HG02938 (cell line): Measurements from ENCODE around the gene SH2D4B.

Source experiments
- ATAC-seq: cut with Tn5 transposase; IDR thresholded peaks from one replicate; pipeline ENCODE4 v1.9.1; 2021; ENCODE audit warnings: mild to moderate bottlenecking, moderate library complexity; ENCODE audit not compliant: unreplicated experiment

Gene SH2D4B

DNA sequence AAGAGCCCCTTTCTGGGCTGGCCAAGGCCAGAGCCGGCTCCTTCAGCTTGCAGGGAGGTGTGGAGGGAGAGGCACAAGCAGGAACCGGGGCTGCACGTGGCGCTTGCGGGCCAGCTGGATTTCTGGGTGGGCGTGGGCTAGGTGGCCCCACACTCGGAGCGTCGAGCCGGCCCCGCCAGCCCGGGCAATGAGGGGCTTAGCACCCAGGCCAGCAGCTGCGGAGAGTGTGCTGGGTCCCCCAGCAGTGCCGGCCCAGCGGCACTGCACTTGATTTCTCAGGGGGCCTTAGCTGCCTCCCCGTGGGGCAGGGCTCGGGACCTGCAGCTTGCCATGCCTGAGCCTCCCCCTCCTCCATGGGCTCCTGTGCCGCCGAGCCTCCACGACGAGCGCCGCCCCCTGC, 48.1 kb downstream of the SH2D4B start:
- ATAC-seq, result no peak

DNA sequence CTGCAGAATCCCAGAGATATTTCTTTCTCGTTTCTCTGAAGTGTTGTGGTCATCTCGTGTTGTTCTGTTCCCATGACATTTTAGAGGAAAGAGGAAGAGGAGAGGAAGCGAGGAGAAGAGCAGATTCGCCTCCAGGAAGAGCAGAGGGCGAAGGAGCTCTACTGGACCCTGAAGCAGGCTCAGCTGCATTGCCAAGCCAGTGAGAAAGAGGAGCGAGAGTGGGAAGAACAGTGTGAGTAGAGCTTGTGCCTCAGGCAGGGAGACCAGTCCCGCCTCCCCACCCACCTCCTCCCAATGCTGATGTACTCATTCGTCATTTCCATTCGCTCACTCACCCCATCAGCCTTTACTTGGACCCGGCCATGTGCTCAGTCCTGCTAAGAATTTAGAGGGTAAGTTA, 50.8 kb downstream of the SH2D4B start:
- ATAC-seq, result no peak

DNA sequence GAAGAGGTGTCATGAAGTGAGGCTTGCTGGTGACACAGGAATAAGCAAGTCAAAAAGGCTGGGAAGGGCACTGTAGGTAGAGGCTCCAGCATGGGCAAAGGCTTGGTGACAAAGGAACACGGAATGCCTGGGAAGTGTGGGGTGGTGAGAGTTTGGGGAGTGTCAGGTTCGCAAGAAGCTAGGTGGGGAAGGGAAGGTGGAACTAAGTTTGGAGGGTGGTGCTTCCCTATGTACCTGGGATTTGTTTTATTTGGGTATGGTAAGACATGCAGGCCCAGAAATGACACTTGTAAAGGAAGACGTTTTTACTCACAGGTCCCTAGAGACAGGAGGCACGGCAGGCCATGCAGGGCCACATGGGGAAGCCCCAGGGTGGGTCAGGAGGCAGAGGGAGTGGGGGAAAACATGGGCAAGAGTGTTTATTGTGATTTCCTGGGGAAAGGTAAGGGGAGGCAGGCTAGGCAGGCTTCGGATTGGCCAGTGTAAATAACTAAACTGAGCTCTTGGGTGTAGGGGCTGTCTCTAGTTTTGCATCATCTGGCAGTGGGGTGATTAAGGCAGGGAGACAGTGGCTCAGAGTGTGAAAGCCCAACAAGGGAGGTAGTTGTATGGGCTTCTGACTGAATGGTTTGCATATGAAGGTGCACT, 52.1 kb downstream of the SH2D4B start:
- ATAC-seq, result peak; percentile 95

DNA sequence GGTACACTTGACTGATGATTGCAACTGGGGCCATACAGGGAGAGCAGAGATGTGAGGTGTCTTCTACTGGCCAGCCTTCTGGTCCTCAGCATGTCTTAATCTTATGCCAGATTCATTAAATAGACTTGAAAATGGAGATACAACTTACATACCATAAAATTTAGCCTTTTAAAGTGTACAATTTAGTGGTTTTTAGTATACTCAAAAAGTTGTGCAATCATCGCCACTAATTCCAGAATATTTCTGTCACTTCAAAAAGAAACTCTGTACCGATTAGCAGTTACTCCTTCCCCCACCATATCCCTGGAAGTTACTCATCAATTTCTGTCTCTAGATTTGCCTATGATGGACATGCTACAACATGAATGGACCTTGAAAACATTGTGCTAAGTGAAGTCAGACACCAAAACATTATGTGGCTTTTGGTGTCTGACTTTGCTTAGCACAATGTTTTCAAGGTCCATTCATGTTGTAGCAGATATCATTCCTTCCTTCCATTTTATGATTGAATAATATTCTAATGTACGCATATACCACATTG, 53.0 kb downstream of the SH2D4B start:
- ATAC-seq, result peak; percentile 9

DNA sequence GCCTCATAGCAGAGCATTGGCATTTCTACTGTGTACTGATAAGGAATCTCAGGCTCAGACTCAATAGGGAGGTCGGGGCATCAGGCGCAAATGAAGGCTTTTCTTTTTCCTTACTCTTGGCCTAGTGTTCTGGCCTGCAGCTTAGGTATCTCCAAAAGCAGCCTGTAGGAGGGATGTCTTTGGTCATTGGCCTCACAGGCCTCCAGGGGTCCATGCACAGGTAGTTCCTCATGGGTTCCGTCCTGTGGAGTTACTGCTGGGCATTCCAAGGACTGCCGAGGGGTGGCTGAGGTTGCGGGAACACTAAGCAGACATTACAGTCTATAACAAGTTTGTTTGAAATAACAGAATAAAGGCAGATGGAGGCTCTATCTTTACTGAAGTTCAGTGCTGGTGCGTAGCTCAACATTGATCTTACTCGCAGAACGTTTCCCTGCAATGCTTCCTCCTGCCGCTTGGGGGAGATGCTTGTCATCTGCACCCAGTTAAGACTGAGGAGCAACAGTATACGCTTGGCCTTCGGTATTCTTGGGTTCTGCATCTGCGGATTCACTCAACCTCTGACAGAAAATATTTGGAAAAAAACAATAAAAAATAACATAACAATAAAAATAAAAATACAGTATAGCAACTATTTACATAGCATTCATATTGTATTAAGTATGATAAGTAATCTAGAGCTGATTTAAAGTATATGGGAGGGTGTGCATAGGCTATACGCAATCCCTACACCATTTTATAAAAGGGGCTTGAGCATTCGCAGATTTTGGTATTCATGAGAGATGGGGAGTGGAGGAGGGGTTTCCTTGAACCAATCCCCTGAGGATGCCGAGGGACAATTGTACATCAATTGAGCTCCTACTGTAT, 58.9 kb downstream of the SH2D4B start:
- no peak for ATAC-seq

DNA sequence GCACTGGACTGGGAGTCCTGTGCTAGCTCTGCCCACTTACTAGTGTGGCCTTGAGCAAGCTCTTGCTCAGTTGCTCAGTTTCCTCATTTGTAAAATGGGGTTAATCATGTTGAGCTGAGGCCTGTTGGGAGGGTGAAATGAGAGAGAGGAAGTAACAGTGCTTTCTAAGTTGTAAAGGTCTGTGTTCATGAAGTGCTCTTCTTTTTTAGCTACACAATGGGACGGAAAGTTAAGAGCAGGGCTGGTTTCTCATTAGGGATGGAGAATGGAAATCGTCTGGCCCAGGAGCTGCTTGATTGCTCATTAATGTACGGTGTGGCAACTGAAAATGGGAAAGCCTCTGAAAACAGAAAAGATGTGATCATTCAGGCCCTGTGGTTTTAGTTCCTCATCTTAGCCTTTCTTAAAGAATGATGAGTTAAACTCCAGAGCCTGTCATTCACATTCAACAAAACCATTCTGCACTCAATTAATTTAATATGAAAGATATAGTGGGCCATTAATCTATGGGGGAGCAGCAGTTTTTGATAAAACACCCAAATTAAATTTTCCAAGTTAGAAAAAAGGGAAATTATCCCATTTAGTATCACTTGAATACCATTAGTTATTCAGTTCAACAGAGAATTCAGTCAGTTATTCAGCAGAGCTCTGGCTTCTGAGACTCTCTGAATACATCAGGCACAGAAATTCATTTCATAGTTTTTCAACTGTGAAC, 60.5 kb downstream of the SH2D4B start:
- ATAC-seq, result peak; percentile 47

DNA sequence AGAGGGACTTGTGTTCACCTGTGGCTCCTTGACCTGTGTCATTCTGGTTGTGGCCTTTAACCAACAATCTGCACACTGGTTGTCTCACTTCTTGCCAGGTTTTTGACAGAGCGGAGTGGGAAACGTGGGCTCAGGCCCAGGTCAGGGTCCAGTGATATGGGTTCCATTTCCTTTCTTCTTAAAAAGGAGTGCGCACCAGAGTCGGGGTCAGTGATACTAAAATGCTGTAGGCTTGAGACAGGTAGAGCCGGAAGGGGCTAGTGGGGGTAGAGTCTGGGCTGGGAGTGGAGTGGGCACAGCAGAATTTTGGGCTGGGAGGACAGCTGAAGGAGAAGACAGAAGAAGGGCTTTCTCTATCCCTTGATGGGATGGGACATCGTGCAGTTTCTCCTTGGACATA, 61.2 kb downstream of the SH2D4B start:
- no peak for ATAC-seq

DNA sequence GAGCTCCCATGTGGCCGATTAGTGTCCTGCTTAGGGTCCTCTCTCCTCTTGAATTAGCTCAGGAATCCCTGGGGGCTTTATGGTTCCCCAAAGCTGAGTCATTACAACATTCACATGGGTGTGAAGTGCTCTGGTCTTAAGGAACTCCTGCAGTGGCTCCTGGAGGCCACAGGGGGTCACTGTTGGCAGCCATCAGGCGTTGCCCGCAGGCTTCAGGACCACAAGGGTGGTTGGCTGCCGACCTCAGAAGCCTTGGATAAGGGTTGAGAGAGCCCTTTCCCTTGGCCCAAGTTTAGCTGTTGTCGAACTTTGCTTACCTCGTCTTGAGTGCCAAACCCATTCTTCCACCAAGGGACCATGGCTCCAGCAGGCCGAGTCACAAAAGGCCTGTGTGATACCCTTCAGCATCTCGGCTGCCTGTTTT, 61.7 kb downstream of the SH2D4B start:
- peak; percentile 67 for ATAC-seq

DNA sequence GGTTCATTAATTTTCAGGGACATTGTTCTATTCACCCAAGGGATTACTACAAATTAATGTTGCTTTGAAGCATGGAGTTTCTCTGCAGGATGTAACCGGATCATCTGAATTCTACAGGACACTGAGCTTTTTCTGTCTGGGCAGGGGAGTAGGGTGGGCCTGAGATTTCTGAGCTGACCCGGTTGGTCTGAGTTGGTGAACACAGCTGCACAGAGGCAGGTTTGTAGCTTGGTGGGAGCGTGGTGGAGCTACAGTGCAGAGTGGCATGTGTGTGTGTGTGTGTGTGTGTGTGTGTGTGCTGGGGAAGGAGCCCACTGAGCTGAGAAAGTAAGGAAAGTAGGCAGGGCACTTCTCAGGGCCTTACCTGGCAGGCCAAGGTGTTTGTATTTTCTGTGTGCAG, 62.6 kb downstream of the SH2D4B start:
- no peak for ATAC-seq

DNA sequence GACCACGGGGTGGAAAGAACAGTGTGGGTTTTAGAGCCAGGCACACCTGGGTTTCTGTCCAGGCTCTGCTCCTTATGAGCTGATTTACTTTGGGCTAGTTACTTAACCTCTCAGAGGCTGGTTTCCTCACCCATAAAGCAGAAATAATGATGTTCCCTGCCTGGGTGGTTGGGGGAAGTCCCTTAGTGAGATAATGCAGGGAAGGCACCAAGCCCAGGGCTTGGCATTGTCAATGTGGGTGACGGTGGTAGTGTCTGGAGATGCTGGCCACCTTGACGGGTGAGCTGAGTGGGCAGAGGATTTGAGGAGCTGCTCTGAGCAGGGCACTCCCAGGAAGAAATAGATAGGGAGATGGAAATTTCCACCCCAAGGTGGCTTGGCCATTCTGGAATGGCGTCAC, 65.2 kb downstream of the SH2D4B start:
- ATAC-seq, result no peak

DNA sequence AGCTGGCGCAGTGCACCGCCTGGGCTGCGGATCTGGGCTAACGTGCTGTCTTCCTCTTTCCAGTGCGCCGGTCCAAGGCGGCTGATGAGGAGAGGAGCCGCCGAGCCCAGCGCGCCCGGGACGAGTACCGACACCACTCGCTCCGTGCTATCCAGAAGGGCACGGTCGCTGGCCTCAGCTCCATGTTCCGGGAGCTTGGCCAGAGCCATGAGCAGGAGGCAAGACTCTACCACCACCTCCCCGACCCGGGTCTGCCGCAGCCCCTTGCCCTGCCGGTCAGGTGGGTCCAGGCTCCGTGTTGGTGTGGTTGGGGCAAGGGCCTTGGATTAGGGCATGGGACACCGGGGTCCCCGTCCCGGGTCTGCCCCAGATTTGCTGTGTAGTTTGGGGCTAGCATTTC, 65.8 kb downstream of the SH2D4B start:
- no peak for ATAC-seq

DNA sequence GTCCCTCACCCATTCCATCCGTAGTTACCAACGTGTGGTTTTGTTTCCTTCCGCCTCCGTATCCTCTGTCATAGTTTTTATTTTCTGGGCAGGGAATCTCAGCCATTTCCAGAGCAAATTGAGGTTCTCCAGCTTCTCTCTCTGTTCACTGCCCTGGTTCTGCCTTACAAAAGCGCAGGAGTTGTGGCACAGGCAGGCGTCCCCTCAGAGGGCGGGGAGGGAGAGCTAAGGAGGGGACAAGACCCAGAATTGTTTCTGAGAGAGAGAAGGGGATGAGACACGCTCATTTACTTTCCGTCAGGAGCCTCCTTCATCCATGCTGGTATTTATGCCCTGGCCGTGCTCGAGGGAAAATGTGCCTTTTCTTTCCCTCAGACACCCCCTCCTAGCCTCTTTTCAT, 71.0 kb downstream of the SH2D4B start:
- ATAC-seq, result no peak

DNA sequence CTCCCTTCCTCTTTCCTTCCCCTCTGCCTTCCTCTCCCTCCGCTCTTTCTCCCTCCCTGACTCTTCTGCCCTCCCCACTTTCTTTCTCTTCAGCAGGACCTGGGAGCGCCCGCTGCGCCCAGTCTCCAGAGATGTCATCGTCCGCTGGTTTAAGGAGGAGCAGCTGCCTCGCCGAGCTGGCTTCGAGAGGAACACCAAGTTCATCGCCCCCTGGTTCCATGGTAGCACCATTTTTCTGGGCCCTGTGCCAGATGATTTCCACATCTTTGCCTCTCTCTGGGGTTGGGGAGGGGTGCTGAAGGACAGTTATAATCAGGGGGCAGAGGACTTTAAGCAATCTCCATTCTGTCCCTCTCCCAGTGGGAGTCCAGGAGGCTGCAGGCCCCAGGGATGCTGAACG, 71.6 kb downstream of the SH2D4B start:
- ATAC-seq, result no peak

DNA sequence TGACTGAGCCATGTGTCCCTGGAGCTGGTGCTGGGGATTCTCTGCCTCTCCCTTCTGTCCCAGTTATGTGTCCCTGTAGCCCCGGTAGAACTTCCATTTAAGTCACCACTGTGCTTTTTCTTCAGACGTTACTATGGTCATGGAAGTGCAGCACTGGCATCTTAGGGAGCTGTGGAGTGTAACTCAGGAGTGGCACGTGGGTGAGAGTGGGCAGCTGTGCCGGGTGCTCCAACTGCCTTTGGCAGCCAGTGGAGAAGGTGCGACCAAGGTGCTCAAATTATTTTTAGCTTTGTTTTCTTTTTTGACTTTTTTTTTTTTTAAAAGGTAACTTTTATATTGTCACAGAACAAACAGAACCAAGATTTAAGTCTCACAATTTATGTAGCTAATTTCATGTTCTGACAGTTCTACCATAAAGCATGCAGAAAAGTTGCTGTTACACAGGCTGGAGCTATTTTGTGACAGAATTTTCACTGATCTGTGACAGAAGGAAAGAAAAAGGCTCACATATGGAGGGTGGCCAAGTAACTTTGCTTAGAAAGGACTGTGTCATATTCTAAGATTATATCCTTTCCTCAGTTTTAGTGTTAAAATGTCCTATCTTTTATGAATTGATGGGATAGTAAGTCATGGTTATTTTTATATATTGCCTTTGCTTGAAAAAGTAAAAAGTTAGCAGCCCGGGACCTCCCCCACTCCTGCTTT, 73.9 kb downstream of the SH2D4B start:
- no peak for ATAC-seq

DNA sequence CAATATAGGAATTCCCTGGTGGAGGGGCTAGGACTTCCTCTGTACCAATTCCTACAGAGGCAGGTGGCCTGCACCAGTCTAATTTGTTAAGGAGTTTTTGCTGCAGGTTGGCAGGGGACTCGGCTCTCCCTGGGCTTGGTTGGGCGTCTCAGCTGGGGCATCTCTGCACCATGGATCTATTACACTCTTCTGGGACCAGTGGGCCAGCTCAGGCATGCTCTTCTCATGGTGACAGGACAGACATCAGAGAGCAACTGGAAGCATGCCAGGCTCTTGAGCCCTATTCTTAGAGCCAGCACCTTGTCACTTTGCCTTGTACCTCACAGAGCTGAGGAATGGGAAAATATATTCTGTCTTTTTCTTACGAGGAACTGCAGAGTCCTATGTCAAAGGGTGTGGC, 74.6 kb downstream of the SH2D4B start:
- ATAC-seq, result no peak

DNA sequence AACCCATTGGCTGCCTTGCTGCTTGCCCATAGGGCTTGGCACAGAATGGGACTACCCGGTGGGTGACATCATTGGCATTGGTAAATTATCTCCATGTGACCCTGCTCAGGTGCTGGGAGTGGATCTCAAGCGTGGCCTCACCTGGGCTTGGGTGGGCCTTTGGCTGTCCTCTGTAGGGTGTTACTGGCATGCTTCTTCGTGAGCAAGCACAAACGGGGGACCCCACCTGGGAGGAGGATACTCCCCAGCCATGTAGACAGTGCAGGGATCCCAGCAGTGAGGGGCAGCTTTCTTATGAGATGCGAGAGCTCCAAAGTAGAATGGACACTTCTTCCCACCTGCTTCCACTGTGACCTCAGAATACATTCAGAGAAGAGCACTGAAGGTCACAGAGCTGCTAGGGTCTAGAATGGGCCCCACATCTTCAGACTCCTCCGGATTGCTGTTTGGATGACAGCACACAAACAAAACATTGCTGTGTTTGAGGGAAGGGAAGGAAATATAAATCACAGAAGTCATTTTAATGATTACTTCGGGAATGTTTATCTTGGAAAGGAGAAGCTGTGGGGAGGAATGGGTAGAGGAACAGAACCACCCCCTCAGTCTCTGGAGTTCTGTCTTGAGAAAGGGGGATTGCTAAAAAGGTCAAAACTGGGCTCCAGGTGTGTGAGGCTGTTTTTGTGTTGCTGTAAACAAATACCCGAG, 75.9 kb downstream of the SH2D4B start:
- ATAC-seq, result no peak

DNA sequence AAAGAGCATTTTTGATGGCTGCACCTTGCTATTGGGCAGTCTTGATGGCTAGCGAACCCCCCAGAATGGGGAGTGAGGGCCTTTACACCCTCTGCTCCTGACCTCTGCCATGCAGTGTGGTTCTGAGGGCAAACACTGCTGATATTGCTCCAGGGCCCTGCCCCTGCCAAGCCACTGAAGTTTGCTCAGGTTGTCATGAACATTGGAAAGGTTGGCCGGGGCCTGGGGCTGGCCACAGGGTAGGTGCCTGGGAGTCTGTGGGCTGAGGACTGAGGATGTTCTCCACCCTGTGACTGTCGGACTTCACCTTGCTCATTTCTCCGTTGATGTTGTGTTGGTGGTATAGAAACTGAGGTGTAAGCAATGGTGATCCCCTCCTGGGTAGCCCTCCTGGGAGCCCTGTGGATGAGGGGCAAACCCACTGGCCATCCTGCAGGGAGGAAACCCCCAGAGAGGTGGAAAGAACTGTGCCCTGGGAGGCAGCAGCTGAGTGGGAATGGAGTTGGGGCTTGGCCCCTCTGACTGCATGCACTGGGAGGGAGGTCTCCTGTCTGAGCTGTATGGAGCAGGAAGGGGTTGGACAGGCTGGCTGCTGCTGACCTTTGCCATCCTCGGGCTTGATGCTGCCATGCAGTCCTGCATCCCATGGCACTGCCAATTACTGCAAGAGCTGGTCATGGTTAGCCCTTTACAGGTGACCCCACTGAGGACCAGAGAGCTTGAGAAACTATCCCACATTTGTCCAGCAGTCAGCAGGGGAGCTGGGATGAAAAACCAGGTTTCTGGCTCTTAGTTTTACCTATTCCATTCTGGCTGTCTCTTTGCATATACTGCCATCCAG, 77.1 kb downstream of the SH2D4B start:
- ATAC-seq, result no peak

DNA sequence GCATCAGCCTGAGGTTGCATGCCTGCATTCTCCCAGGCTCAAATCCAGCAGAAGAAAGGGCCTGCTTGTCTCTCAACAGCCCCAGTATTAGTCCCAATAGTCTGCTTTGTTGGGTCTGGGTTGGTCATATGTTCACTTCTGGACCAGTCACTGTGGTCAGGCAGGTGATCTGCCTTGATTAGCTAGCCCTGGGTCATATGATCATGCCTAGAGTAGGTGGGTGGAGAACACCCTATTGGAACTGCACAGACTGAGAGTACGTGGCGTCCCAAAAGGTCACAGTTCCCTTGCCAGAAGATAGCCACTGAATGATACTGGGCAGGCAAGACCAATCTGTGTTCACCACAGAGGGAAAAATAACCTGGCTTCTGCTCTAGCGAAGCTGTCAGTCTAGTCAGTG, 80.1 kb downstream of the SH2D4B start:
- ATAC-seq, result no peak

DNA sequence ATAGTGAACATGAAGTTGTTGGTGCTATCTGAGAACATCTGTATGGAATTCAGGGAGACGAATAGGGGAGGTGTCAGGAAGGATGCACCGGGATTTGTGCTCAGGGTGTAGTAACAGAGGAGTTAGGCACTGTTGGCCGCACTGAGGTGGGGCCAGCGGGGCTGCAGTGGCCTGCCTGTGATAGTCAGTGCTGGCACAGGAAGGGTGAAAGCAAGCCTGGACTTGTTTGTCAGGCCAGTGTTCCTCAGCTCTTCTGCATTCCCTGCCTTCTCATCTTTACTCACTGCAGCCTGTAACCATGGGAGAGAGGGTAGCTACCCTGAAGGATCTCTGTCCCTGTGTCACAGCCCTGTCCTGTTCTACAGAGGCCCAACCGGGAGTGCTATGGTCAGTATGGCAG, 81.3 kb downstream of the SH2D4B start:
- ATAC-seq, result no peak
